IPS-11a (cell line): ENCODE measurements around the gene IGF1.
"Not testable (repeated sequence)": the region's sequence is repeated elsewhere in the genome, so short reads cannot be mapped to it uniquely, and the experiment has no call there.

Experiments used
- H3K4me3 ChIP-seq: one replicate; pipeline ENCODE4 v1.5.1; 2013; ENCODE audit warnings: low read depth, low read length, control low read depth

The IGF1 gene

DNA sequence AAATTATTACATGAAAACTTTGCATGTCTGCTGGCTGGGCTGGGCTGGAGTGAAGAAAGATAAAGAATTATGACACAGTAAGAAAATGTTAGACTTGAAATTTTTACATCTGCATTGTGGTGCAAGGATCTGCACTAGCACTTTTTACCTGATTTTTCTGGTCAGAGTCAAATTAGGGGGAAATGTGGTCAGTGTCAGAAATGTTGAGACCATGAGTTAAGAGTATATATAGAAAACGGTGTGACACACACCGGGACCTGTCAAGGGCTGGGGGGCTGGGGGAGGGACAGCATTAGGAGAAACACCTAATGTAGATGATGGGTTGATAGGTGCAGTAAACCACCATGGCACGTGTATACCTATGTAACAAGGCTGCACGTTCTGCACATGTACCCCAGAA lies 90.3 kb downstream of the IGF1 start:
- no peak overlapping the region for H3K4me3 ChIP-seq

DNA sequence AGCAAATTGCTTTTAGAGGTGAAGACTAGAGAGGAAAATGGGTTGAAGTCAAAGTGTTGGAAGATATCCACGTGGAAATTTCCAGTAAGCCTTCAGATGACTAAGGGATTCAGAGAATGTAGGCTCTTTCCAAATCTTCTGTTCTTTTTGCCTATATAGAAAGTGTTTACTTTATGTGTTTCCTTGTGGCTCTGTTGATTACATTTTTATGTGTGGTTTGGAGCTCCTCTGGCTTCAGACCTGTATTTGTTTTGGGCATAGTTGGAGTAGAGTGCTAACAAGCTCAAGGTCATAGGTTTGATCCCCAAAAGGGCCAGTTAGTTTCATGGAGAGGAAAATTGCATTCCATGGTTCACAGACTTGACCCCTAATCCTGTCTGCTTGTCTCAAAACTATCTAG lies 91.9 kb downstream of the IGF1 start:
- H3K4me3 ChIP-seq, result no peak overlapping the region

DNA sequence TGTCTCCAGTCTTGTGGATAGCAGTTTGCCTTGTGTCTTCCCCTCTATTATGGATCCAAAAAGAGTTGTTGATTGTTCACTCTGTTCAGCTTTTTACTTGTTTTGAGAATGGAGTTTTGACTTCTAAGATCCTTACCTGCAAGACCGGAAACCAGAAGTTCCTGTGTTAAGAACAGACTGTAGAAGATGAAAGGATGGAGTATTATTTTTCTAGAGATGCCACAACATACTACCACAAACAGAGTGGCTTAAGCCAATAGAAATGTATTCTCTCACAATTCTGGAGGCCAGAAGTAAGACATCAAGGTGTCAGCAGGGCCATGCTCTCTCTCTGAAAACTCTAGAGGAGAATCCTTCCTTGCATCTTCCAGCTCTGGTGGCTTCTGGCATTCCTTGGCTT lies 95.0 kb downstream of the IGF1 start:
- H3K4me3 ChIP-seq, result no peak overlapping the region

DNA sequence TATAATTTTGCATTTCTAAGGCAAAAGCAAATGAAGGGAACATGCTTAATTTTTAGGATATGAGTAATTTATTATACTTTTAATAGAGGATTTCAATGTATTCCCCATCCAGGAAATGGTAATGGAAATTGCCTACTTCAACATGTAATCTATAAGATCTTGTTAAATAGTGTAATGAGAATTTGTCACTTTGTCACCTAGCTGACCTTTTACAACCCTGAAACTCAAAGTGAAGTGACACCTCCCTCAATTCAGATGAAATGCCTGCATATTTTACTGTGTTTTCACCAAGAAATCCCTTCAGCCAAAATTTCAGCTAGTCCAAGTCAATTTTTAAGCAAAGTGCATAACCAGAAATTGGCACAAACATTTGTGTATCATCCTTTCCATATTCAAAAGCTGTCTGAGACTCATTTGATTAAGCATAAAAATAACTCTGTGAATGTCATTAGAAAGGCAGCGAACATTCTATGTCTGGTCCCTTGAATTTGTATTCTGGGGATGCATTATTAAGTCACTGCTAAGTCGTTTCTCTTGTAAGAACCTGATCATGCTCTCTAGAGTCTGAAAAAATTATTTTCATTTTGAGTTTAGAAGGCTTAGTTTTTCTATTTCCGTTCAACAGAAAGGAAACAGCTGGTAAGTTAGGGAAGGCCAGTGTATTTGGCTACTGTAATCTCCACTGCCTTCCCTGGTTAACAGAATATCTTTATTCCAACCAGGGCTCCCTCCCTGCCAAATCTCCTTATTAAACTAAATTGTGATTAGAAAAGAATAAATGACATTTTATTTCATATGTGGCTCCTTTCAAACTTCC lies 100.8 kb downstream of the IGF1 start:
- H3K4me3 ChIP-seq, result no peak overlapping the region

DNA sequence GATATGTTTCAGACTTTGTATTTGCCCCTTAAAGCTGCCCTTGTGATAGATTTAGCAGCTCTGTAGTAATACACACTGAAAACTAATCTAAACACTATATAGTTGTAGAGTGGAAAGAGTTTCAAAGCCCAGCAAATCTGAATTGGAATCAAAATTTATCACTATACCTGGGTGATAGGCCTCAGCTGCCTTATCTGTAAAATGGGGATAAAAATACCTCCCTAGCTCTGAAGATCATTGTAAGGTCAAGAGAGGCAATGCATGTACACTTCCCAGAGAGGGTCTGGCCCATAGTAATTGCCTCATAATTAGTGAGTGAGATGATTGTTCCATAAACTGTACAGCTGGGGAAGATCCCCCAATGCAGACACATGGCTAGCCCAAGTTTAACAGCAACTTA lies 103.6 kb downstream of the IGF1 start:
- H3K4me3 ChIP-seq, result no peak overlapping the region

DNA sequence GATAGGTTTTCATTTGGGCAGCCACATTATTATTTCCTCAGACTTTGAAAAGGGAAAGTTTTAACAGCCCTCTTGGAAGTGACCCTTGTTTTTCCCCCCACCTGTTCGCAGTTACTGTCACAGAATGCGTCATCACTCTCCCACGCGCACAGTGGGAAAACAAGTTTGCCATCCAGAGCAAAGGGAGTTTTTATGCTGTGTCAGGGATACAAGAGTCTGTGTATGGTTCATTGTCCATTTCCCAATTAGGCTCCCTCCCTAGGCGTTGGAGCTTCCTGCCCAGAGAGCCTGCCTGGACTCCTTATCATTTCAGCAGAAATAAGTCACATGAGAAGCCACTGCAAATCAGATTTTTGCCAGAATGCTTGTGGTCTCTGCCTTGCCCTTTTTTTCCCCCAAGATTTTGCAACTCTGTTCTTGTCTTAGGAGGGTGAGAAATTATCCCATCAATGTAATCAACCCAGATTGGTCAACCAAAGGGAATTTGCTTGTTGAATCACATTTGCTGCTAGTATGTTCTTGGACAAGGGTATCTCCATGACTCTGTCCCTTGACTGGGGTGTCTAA lies 104.1 kb downstream of the IGF1 start:
- no peak overlapping the region for H3K4me3 ChIP-seq

DNA sequence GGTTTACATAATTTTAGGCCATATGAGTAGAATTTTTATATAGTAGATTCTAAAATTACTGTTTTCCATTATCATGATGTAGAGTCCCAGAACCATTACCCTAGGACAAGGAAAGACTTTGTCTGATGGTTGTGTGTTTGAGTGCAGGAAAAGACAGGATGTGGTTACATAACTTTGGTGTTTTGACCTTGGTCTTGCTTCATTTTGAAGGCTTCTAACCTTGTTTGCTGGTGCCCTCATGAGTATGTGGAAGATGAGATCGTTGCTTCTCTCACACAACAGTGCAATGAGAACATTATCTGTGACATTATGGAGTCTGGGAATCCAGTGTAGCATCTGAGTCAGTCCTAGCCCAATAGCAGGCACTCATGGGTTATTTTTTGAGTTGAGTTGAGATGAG lies 106.2 kb downstream of the IGF1 start:
- H3K4me3 ChIP-seq, result no peak overlapping the region

DNA sequence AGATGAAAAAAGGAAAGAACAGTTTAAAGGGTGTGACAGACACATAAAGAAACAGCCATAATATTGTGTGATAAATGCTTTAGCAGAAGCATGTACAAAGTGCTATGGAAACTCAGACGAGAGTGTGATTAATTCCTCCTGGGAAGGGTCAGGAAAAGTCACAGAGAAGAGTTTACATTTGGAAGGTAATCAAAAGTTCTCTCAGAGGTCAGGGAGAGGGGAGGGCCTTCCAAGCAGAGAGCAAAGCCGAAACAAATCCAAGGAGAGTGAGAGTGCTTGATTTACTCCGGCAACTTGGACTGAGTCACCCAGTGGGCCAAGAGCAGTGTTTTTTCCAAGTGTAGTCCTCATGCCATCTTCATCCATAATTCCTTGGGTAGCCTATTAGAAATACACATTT lies 108.3 kb downstream of the IGF1 start:
- no peak overlapping the region for H3K4me3 ChIP-seq

DNA sequence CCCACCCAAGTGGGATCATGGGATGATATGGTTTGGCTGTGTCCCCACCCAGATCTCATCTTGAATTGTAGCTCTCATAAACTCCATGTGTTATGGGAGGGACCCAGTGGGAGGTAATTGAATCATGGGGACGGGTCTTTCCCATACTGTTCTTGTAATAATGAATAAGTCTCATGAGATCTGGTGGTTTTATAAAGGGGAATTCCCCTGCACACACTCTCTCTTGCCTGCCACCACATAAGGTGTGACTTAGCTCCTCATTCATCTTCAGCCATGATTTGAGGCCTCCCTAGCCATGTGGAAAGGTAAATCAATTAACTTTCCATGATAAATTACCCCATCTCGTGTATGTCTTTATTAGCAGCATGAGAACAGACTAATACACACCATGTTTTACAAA lies 109.2 kb downstream of the IGF1 start:
- H3K4me3 ChIP-seq, result no peak overlapping the region

DNA sequence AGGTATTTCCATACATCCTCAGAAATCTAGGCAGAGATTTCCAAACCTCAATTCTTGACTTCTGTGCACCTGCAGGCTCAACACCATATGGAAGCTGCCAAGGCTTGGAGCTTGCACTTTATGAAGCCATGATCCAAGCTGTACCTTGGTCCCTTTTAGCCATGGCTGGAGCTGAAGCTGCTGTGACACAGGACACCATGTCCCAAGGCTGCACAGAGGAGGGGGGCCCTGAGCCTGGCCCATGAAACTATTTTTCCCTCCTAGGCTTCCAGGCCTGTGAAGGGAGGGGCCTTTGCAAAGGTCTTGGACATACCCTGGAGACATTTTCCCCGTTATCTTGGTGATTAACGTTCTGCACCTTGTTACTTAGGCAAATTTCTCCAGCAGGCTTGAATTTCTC lies 110.5 kb downstream of the IGF1 start:
- no peak overlapping the region for H3K4me3 ChIP-seq

DNA sequence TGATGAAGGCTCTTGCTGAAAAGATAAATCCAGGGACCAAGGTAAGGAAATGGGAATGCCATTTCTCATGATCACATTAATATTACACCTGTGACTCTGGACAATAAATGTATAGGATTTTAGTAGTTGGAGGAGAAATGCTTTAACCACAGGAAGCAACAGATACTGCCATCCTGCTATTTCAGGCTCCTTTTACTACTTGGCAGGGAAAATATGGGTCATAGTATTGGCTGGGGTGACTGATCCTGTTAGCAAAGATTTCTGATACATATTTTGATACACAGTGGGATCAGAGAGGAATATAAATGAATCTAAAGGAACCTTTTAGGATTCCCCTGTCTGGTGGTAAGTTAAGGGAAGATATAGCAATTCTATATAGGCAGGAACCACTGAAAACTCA lies 115.0 kb downstream of the IGF1 start:
- no peak overlapping the region for H3K4me3 ChIP-seq

DNA sequence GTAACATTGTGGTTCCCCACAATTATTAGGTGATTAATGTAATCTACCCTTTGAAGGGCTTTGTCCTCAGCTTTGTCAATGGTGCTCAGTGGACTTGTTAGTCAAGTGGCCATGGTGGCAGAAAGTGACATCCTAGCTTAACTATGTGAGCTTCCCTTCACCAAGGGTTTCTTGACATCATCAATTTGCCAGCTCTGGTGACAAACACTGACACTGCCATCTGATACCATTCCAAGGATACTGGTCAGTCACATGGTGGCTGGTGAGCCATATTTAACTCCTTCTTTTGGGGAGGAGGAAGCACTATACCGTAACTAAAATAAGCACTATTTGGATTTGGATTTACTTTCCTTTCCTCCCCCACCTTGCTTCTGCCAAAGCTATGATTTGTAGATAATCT lies 115.7 kb downstream of the IGF1 start:
- H3K4me3 ChIP-seq, result no peak overlapping the region

DNA sequence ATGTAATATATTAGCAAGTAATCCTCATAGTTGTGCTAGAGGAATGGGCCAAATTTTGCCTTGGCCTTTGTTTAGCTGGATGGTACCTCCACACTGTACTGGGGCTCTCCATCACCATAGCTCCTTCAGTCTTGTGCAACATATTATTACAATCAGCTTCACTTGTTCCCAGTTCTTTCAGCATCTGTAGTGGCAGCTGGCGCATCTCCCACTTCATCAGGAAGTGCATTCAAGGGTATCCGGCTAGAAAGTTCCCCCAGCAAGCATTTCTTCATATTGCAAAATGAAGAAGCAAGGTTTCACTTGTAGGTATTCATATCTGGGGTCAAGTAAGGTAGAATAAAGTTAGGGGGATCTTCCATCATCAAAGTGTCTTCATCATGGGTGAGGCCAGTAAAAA lies 123.7 kb downstream of the IGF1 start:
- H3K4me3 ChIP-seq, result no peak overlapping the region

DNA sequence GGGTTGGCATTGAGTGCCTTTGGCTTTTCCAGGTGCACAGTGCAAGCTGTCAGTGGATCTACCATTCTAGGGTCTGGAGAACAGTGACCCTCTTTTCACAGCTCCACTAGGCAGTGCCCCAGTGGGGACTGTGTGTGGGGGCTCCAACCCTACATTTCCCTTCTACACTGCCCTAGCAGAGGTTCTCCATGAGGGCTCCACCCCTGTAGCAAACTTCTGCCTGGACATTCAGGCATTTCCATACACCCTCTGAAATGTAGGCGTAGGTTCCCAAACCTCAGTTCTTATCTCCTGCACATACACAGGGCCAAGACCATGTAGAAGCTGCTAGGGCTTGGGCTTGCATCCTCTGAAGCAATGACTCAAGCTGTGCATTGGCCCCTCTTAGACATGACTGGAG lies 126.1 kb downstream of the IGF1 start:
- not testable (repeated sequence) for H3K4me3 ChIP-seq

DNA sequence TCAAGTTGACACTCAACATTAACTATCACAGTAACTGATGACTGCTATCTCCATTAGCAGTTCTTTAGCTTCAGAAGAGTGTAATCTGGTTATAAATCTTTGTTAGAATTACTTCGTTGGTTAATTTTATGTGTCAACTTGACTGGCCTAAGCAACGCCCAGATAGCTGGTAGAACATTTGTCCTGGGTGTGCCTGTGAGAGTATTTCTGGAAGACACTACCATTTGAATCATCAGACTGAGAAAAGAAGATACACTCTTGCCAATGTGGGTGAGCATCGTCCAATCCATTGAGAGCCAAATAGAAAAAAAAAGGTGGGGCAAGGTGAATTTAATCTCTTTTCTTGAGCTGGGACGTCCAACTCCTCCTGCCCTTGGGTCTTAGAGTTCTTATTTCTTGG lies 129.0 kb downstream of the IGF1 start:
- no peak overlapping the region for H3K4me3 ChIP-seq

DNA sequence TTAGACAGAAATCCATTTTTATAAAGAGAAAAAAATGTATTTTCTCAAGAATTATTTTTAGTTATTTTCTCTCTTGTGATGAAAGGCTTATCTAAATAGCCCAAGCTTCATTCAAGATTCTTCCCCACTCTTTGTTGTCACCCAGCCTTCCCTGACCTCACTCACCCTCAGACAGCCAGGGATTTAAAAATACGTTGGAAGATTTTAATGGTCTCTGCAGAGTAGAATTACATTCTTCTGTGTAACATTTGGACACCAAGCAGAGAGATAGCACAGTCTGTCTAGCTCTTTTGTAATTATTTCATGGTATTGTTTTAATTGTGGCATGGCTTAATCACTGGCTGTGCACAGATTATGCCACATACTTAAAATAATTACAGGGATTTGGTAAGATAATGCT lies 130.3 kb downstream of the IGF1 start:
- H3K4me3 ChIP-seq, result no peak overlapping the region

DNA sequence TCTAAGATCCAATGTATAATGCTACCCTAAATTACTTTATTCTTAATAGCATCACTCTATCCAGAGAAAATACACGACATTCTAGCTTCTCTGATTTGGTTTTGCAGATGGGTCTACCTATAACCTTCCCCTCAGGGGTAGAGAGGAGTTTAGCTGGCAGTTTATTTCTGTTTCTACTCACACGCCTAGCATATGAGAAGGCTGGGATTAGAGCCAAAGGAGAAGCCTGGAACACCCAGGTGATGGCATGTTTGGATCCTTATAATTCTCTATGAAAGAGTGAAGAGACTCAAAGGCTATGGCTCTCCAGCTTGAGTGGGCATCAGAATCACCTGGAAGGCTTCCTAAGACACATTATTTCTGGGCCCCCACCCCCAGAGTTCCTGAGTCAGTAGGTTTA lies 131.3 kb downstream of the IGF1 start:
- H3K4me3 ChIP-seq, result no peak overlapping the region

DNA sequence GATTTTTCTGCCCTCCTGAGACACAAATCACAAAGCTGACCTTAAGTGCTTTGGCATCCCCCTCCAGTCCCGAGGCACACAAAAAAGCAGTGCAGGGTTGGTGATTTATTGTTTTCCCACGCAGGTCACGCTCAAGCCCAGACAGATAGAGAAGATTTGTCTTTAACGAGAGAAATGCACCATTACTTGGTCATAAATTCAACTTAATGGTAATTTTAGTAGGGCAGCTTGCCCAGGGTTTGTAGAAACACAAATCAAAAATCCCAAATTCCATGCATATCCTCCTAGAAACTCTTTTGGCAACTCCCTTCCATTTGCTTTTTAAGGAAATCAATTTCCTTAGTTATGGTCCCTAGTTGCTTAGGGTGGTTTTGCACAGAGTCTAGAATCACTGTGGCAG lies 132.6 kb downstream of the IGF1 start:
- no peak overlapping the region for H3K4me3 ChIP-seq
